ENCODE measurements around the gene PLEKHG2. TPM values are rescaled to one million over a fixed set of nuclear protein-coding genes. Genes with fewer than 3 reads are reported as not detected.

Gene PLEKHG2
- total RNA-seq, 1 experiment from 2014 or later = 29.0 TPM

DNA sequence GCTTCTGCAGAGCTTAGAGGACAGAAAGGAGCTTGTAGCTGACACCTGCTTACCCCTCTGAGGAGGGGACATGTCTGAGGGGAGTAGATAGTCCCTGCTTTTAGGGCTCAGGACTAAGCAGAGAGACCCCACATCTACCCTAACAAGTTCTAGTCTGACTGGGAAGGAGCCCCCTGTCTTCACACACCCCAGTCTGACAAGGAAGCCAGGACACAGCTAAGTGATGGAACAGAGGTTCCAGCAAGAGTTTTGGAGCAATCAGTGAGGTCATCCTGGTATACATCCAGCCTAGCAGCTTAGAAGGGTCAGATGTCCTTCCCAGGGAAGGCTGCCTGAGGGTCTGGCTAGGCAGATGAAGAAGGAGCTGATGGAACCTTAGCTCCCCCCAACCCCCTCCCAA, 36.5 kb upstream of the PLEKHG2 start:
- ChIA-PET RAD21 (ENCODE audit: low non-redundant PET in 1 of 2, low total read pairs in 2 of 2, uncharacterized antibody in 2 of 2, unreplicated experiment in 2 of 2) (no interaction called here), POLR2A (interaction anchor here (1.1 kb wide), 1 partner anchor 15 kb away, joined by 4 read pairs; the partner anchor contains the start of genes MED29 and PAF1), CTCF (no interaction called here)
- no TSS peak for BruUV-seq (replicated peaks)
- H3K79me2 ChIP-seq (ENCODE audit: insufficient read depth, low read length) = no peaks in the 10 kb centered on the region
- no peaks in the 10 kb centered on the region for H3K27me3 ChIP-seq (ENCODE audit: insufficient read depth, low read length)
- DNase-seq (ENCODE audit: low read depth, low spot score) = no peak
- no peak overlapping the region for H3K4me3 ChIP-seq (replicated peaks in 1 of 2; ENCODE audit: low read depth in 1 of 2, low read length in 2 of 2)
- H3K4me2 ChIP-seq (ENCODE audit: low read length) = no peak overlapping the region
- peaks cover 51 to 58% of the 10 kb centered on the region in 2 experiments for H3K36me3 ChIP-seq (ENCODE audit: control insufficient read depth in 1 of 2, insufficient read depth in 2 of 2, low read length in 2 of 2)
- TF ChIP-seq ZFX (IDR thresholded peaks at IDR 0.05) = no peak
- TF ChIP-seq, protein P1, sequence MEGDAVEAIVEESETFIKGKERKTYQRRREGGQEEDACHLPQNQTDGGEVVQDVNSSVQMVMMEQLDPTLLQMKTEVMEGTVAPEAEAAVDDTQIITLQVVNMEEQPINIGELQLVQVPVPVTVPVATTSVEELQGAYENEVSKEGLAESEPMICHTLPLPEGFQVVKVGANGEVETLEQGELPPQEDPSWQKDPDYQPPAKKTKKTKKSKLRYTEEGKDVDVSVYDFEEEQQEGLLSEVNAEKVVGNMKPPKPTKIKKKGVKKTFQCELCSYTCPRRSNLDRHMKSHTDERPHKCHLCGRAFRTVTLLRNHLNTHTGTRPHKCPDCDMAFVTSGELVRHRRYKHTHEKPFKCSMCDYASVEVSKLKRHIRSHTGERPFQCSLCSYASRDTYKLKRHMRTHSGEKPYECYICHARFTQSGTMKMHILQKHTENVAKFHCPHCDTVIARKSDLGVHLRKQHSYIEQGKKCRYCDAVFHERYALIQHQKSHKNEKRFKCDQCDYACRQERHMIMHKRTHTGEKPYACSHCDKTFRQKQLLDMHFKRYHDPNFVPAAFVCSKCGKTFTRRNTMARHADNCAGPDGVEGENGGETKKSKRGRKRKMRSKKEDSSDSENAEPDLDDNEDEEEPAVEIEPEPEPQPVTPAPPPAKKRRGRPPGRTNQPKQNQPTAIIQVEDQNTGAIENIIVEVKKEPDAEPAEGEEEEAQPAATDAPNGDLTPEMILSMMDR (IDR thresholded peaks at IDR 0.05 in 2 of 3, conservative IDR thresholded peaks at IDR 0.05 in 1 of 3; ENCODE audit: borderline replicate concordance in 1 of 3, insufficient read depth in 1 of 3, low read depth in 2 of 3, low read length in 2 of 3) = no peak
- TF ChIP-seq, protein P2, sequence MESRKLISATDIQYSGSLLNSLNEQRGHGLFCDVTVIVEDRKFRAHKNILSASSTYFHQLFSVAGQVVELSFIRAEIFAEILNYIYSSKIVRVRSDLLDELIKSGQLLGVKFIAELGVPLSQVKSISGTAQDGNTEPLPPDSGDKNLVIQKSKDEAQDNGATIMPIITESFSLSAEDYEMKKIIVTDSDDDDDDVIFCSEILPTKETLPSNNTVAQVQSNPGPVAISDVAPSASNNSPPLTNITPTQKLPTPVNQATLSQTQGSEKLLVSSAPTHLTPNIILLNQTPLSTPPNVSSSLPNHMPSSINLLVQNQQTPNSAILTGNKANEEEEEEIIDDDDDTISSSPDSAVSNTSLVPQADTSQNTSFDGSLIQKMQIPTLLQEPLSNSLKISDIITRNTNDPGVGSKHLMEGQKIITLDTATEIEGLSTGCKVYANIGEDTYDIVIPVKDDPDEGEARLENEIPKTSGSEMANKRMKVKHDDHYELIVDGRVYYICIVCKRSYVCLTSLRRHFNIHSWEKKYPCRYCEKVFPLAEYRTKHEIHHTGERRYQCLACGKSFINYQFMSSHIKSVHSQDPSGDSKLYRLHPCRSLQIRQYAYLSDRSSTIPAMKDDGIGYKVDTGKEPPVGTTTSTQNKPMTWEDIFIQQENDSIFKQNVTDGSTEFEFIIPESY (IDR thresholded peaks at IDR 0.05; ENCODE audit: extremely low read depth, insufficient replicate concordance, low read length) = no peak
- TF ChIP-seq ZNF274 (IDR thresholded peaks at IDR 0.05; ENCODE audit: low read depth, low read length) = no peak
- no peak for TF ChIP-seq CEBPB (IDR thresholded peaks at IDR 0.05; ENCODE audit: low read depth)
- no peak for TF ChIP-seq TCF7L2 (IDR thresholded peaks at IDR 0.05; ENCODE audit: borderline replicate concordance, extremely low read depth, insufficient read depth, insufficient read length)
- no peak for TF ChIP-seq POLR2A (IDR thresholded peaks at IDR 0.05; ENCODE audit: borderline replicate concordance, extremely low read depth, insufficient read depth, insufficient read length)
- ATAC-seq = no peak
- no peaks in the 10 kb centered on the region for H4K20me1 ChIP-seq (ENCODE audit: insufficient read depth)
- no peak overlapping the region for H3K9ac ChIP-seq (ENCODE audit: low read length)
- H2AFZ ChIP-seq (ENCODE audit: low read depth, low read length, poor library complexity, severe bottlenecking) = no peak overlapping the region
- no peaks in the 10 kb centered on the region for H3K4me1 ChIP-seq (ENCODE audit: control insufficient read depth in 1 of 2, insufficient read depth in 2 of 2, low read length in 2 of 2)
- intact Hi-C loops (cut with micrococcal nuclease) = no loop called here
- no peak overlapping the region for H3K27ac ChIP-seq (ENCODE audit: low read depth, low read length)
- no peaks in the 10 kb centered on the region for H3K9me3 ChIP-seq (ENCODE audit: control insufficient read depth in 1 of 2, insufficient read depth in 1 of 2, low read depth in 1 of 2, low read length in 2 of 2)
- no peaks in the 10 kb centered on the region for H3K9me2 ChIP-seq (ENCODE audit: insufficient read depth)
